GM13976 (cell line): Measurements from ENCODE around the gene ATG9B.
A peak's percentile ranks its signal among the peaks of the same experiment; 100 is the strongest.

Experiments used
- DNase-seq: peaks from one replicate; pipeline ENCODE4 v3.0.0; 2012; ENCODE audit warnings: low spot score
- in situ Hi-C: fragments of 300-500 bp; cut with MboI; formaldehyde crosslinking; loops from one replicate; pipeline ENCODE4 v1.12.0; 2022; ENCODE audit warnings: low sequenced_read_pairs, mixed read lengths, inconsistent platforms; ENCODE audit not compliant: unreplicated experiment
- TF ChIP-seq, protein P1 (sequence below): IDR thresholded peaks from 2 replicates; pipeline ENCODE4 v1.5.1; 2012; ENCODE audit warnings: borderline replicate concordance, mild to moderate bottlenecking; ENCODE audit not compliant: insufficient read depth; ENCODE audit errors: extremely low read depth, missing control alignments, control extremely low read depth

ATG9B gene

DNA sequence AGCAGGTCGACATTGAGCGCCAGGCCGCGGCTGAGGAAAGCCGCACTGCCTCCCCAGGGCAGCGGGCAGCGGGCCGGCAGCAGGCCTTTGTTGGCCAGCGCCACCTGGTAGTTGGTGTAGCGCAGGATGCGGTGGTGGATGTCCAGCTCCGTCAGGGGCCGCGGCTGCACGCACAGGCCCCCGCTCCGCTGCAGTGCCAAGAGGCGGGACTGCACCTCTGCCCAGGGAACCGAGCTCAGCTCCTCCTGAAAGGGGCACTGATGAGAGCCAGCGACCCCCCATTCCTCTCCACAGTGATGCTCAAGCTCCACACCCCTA lies 5.2 kb downstream of the ATG9B start:
- DNase-seq = no peak
- TF ChIP-seq, protein P1, sequence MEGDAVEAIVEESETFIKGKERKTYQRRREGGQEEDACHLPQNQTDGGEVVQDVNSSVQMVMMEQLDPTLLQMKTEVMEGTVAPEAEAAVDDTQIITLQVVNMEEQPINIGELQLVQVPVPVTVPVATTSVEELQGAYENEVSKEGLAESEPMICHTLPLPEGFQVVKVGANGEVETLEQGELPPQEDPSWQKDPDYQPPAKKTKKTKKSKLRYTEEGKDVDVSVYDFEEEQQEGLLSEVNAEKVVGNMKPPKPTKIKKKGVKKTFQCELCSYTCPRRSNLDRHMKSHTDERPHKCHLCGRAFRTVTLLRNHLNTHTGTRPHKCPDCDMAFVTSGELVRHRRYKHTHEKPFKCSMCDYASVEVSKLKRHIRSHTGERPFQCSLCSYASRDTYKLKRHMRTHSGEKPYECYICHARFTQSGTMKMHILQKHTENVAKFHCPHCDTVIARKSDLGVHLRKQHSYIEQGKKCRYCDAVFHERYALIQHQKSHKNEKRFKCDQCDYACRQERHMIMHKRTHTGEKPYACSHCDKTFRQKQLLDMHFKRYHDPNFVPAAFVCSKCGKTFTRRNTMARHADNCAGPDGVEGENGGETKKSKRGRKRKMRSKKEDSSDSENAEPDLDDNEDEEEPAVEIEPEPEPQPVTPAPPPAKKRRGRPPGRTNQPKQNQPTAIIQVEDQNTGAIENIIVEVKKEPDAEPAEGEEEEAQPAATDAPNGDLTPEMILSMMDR = no peak
- in situ Hi-C loops = no loop called here

DNA sequence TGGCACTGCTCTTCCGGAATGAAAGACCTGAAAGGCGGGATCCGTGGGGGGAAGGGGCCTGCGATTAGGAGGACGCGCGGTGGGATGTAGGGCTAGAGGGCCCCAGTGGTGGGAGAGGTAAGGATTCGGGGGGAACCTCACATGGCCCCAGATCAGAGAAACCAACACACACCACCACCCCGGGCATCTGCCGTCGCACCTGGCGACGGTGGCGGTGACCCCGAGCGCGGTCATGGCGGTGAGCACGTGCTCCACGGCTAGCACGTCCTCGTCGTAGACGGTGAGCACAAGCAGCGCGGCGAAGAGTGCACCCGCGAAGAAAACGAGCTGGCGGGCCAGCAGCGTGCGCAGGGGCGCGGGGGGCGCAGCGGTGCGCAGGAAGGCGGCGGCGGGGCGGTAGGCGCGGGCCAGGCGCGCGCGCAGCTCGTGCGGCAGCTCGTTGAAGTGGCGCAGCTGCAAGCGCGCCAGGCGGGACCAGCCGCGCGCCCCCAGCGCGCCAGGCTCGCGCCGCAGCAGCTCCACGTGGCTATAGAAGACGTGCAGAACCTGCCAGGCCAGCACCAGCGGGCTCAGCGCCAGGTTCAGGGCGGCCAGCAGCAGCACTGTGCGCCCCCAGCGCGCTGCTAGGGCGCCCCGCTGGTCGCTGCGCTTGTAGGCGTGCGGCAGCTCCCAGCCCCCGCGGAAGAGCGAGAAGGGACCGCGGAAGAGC lies 5.7 kb downstream of the ATG9B start:
- TF ChIP-seq, protein P1 = no peak
- no peak for DNase-seq
- in situ Hi-C loops = no loop called here

DNA sequence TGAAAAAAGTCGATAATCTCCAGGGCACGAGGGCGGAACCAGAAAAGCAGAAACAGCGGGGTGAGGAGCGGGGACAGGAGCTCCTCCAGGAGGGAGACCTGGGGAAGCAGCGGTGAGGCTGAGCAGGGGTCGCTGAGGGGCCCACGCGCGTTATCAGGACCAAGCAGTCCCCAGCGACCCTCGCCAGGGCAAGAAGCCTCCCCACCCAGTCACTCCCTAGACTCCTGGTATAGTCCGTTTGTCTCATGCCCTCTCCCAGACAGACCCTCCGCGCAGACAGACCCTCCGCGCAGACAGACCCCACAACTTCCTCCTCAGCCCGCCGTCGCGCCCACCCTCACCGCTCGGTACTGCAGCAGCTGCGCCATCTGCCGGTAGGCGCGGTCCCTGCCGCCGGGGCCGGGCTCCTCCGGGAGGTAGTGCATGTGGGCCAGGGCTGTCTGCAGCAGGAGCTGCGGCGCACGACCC lies 6.3 kb downstream of the ATG9B start:
- peak; percentile 86 for DNase-seq
- TF ChIP-seq, protein P1 = peak; percentile 94
- in situ Hi-C loops = no loop called here

DNA sequence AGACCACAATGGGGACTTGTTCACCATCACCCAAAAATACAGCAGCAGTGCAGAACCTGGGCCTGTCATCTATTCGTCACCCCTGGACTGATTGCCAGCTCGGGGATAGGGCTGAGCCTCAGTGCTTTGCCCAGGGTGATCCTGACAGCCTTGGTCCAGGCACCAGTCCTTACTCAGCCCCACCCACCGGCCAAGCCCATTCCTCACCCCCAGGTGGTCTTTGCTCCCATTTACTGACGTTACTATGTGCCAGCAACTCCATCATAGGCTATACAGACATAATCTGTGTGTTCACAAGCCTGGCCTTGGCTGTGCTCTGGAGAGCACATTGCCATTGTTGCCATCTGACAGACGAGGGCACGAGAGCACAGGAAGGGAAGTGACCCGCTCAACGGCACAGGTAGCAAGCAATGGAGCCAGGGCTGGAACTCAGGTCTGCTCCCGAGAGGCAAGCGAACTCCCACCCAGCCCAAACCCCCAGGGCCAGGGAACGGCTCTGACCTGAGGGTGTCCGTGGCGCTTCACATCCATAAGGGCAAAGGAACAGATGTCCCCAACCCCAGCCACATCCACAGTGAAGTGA lies 6.8 kb downstream of the ATG9B start:
- no peak for DNase-seq
- in situ Hi-C loops = no loop called here
- TF ChIP-seq, protein P1 = no peak

DNA sequence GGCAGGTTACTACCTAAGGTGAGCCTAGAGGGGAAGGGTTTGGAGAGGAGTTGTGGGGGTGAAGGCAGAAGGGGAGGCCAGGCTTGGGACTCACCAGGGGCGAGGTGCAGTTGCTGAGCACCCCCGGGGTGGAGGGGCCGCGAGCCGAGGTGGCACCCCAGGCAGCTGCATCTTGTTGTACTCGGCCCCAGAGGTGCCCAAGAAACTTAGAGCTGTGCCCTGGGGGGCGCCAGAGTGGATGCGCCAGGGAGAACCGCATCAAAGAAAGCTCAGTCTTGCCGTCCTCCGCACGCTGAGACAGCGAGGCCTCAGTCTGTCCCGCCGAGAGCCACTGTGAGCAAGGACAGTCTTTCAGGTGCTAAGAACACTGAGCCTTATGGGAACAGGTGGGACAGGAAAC lies 7.4 kb downstream of the ATG9B start:
- TF ChIP-seq, protein P1 = no peak
- in situ Hi-C loops = no loop called here
- DNase-seq = no peak

DNA sequence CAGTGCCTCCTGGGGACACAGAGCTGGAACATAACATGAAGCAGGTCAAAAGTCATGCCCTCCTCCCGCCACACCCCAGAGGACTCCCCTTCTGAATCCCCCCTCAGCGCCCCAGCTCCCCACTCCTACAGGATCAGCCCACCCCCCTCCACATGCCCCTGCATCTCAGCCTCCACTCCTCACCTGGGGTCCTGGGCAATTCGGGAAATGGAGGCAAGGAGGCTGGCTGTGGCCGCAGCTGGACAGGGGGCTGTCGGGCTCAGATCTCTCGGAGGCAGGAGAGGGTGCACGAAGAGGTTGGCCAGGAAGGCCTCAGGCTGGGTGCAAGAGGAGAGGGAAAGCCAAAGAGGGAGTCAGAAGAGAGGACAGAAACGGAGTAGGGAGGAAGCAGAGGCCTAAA lies 7.8 kb downstream of the ATG9B start:
- TF ChIP-seq, protein P1 = no peak
- DNase-seq = no peak
- in situ Hi-C loops = no loop called here
